ENCODE measurements around the gene UTS2B.

DNA sequence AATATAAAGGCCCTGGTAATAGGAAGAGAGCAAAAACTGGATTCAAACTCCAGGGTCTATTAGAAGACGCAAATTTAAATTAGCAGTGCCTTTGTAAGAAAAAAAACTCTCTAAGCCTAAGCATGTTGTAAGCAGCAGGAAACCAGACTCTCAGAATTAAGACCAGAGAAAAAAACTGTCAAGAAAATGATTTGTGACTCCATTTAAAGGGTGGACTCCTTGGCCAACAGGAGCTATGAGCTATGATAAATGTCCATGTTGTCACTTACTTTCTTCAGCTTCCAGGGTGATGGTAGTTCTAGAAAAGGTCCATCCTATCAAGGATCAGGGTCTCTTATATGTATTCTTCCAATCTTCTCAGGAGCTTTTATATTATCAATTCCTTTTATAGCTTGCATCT, 36.0 kb downstream of the UTS2B start:
- TF ChIP-seq, protein P1, sequence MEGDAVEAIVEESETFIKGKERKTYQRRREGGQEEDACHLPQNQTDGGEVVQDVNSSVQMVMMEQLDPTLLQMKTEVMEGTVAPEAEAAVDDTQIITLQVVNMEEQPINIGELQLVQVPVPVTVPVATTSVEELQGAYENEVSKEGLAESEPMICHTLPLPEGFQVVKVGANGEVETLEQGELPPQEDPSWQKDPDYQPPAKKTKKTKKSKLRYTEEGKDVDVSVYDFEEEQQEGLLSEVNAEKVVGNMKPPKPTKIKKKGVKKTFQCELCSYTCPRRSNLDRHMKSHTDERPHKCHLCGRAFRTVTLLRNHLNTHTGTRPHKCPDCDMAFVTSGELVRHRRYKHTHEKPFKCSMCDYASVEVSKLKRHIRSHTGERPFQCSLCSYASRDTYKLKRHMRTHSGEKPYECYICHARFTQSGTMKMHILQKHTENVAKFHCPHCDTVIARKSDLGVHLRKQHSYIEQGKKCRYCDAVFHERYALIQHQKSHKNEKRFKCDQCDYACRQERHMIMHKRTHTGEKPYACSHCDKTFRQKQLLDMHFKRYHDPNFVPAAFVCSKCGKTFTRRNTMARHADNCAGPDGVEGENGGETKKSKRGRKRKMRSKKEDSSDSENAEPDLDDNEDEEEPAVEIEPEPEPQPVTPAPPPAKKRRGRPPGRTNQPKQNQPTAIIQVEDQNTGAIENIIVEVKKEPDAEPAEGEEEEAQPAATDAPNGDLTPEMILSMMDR (IDR thresholded peaks at IDR 0.05) = no peak
- TF ChIP-seq RXRA (IDR thresholded peaks at IDR 0.05; ENCODE audit: borderline replicate concordance, low read depth) = no peak
